Measurements from ENCODE around the gene CHD5.

DNA sequence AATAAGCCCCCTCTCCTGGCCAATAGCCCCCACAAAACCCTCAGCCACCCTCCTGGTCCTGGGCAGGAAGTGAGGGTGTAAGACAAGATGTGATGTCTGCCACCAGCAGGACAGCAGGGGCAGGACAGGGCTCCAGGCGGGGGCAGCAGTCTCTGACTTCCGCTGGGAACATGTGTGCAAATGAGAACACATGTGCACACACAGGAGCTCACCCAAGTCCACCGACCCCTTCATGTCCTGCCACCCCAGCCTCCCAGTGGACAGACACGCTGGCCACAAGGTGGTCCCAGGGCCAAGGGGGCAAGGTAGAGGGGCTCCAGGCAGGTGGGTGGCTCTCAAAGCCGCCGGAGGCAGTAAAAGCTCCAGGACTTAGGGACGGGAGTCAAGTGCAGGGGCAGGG is 74.4 kb downstream of the CHD5 start:
- TF ChIP-seq, protein P1, sequence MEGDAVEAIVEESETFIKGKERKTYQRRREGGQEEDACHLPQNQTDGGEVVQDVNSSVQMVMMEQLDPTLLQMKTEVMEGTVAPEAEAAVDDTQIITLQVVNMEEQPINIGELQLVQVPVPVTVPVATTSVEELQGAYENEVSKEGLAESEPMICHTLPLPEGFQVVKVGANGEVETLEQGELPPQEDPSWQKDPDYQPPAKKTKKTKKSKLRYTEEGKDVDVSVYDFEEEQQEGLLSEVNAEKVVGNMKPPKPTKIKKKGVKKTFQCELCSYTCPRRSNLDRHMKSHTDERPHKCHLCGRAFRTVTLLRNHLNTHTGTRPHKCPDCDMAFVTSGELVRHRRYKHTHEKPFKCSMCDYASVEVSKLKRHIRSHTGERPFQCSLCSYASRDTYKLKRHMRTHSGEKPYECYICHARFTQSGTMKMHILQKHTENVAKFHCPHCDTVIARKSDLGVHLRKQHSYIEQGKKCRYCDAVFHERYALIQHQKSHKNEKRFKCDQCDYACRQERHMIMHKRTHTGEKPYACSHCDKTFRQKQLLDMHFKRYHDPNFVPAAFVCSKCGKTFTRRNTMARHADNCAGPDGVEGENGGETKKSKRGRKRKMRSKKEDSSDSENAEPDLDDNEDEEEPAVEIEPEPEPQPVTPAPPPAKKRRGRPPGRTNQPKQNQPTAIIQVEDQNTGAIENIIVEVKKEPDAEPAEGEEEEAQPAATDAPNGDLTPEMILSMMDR (IDR thresholded peaks at IDR 0.05; ENCODE audit: low read length): no peak
- no peak for TF ChIP-seq EZH2 (optimal IDR thresholded peaks at IDR 0.05; ENCODE audit: low read depth, low read length)

All from MM.1S (cell line).